GM23338 (cell line): ENCODE measurements around the gene MAZ. TPM values are rescaled to one million over a fixed set of nuclear protein-coding genes. Genes with fewer than 3 reads are reported as not detected.

Experiments used
- ATAC-seq: fragments of 200-7000 bp; cut with Tn5 transposase; 3 replicates; pipeline ENCODE4 v1.9.1; 2020
- DNase-seq: peaks from one replicate; pipeline ENCODE4 v3.0.0-alpha.2; 2015; ENCODE audit warnings: low spot score
- H2AFZ ChIP-seq: fragments of 200-600 bp; sonication (generic); 2 replicates; pipeline ENCODE4 v1.8.0; 2016; ENCODE audit warnings: antibody characterized with exemption, mild to moderate bottlenecking, moderate library complexity
- H3F3A ChIP-seq: fragments of 200-600 bp; sonication (generic); replicated peaks from 2 replicates; pipeline ENCODE4 v1.8.0; 2017; ENCODE audit warnings: antibody characterized with exemption, mixed run types, low read depth
- H3K27ac ChIP-seq: fragments of 200-600 bp; sonication (generic); 2 replicates; pipeline ENCODE4 v1.6.1; 2016; ENCODE audit warnings: low read depth
- H3K27me3 ChIP-seq: fragments of 200-600 bp; sonication (generic); 2 replicates; pipeline ENCODE4 v1.8.0; 2016; ENCODE audit warnings: mild to moderate bottlenecking, mixed run types, moderate library complexity; ENCODE audit not compliant: insufficient read depth
- H3K36me3 ChIP-seq: fragments of 200-600 bp; sonication (generic); 2 replicates; pipeline ENCODE4 v1.8.0; 2016; ENCODE audit warnings: mild to moderate bottlenecking; ENCODE audit not compliant: insufficient read depth
- H3K4me1 ChIP-seq: fragments of 200-600 bp; sonication (generic); 2 replicates; pipeline ENCODE4 v1.8.0; 2016; ENCODE audit warnings: mild to moderate bottlenecking, moderate library complexity; ENCODE audit not compliant: insufficient read depth
- H3K4me2 ChIP-seq: fragments of 200-600 bp; sonication (generic); 2 replicates; pipeline ENCODE4 v1.7.1; 2017; ENCODE audit warnings: mixed run types
- H3K4me3 ChIP-seq: fragments of 200-600 bp; sonication (generic); 2 replicates; pipeline ENCODE4 v1.6.1; 2016; ENCODE audit warnings: mixed run types
- H3K79me2 ChIP-seq: fragments of 200-600 bp; sonication (generic); replicated peaks from 2 replicates; pipeline ENCODE4 v1.8.0; 2017; ENCODE audit warnings: mild to moderate bottlenecking; ENCODE audit not compliant: insufficient read depth
- H3K9me2 ChIP-seq: fragments of 200-600 bp; sonication (generic); 2 replicates; pipeline ENCODE4 v1.8.0; 2017; ENCODE audit not compliant: insufficient read depth
- H4K20me1 ChIP-seq: fragments of 200-600 bp; sonication (generic); replicated peaks from 2 replicates; pipeline ENCODE4 v1.8.0; 2017; ENCODE audit warnings: mild to moderate bottlenecking; ENCODE audit not compliant: insufficient read depth
- H3K27ac Mint-ChIP-seq: 2 replicates; pipeline ENCODE4 v1.8.0; 2020; ENCODE audit warnings: inconsistent platforms, mild to moderate bottlenecking, moderate library complexity, mixed read lengths
- H3K27me3 Mint-ChIP-seq: 3 replicates; pipeline ENCODE4 v1.8.0; 2022; ENCODE audit warnings: low read depth, mild to moderate bottlenecking, moderate library complexity, mixed read lengths, inconsistent platforms; ENCODE audit not compliant: insufficient read depth, poor library complexity
- H3K36me3 Mint-ChIP-seq: 3 replicates; pipeline ENCODE4 v1.8.0; 2021; ENCODE audit warnings: low read depth, mild to moderate bottlenecking, inconsistent platforms, moderate library complexity, mixed read lengths
- H3K4me1 Mint-ChIP-seq: 3 replicates; pipeline ENCODE4 v1.8.0; 2020; ENCODE audit warnings: mild to moderate bottlenecking, inconsistent platforms, mixed read lengths
- H3K4me3 Mint-ChIP-seq: 3 replicates; pipeline ENCODE4 v1.8.0; 2021; ENCODE audit warnings: moderate library complexity, mild to moderate bottlenecking, inconsistent platforms, mixed read lengths
- H3K9me3 Mint-ChIP-seq: 3 replicates; pipeline ENCODE4 v1.8.0; 2020; ENCODE audit warnings: moderate library complexity, mild to moderate bottlenecking, inconsistent platforms, mixed read lengths
- ETS1 ChIP-seq: IDR thresholded peaks from 2 replicates; pipeline ENCODE4 v1.6.1; 2016; ENCODE audit warnings: antibody characterized with exemption
- EZH2phosphoT487 ChIP-seq: fragments of 200-600 bp; sonication (generic); IDR thresholded peaks from one replicate; pipeline ENCODE4 v1.8.1; 2018; ENCODE audit warnings: antibody characterized with exemption; ENCODE audit not compliant: unreplicated experiment
- JUNB ChIP-seq: IDR thresholded peaks from one replicate; pipeline ENCODE4 v1.6.1; 2016; ENCODE audit warnings: antibody characterized with exemption; ENCODE audit not compliant: unreplicated experiment
- POLR2AphosphoS5 ChIP-seq: IDR thresholded peaks from 2 replicates; pipeline ENCODE4 v1.6.1; 2016; ENCODE audit warnings: antibody characterized with exemption, low read depth
- REST ChIP-seq: IDR thresholded peaks from one replicate; pipeline ENCODE4 v1.6.1; 2018; ENCODE audit warnings: antibody characterized with exemption; ENCODE audit not compliant: unreplicated experiment
- STAT1 ChIP-seq: IDR thresholded peaks from one replicate; pipeline ENCODE4 v1.6.1; 2016; ENCODE audit warnings: antibody characterized with exemption; ENCODE audit not compliant: unreplicated experiment
- polyA plus RNA-seq: library from polyadenylated mRNA; unstranded; fragments of >200 nt; fragmentation: Nextera tagmentation; extraction: Ambion mirVana; gene quantifications from 2 replicates; pipeline ENCODE4 v1.2.1, GENCODE V29; 2016
- total RNA-seq: library from RNA; depleted of rRNA; stranded (reverse); fragments of >200 nt; shearing (Covaris generic); gene quantifications from 2 replicates; pipeline ENCODE4 v1.2.3, GENCODE V29; 2014

MAZ gene
- total and polyA plus RNA-seq, 2 experiments from 2014 or later: 155 to 270 TPM

GRCh38 chr16:29763326-29763725 lies 43.0 kb upstream of the MAZ start:
- no peaks in the 10 kb centered on the region for H3K4me1 ChIP-seq
- Mint-ChIP-seq H3K36me3 (no peaks in the 10 kb centered on the region), H3K27me3 (peaks cover 2% of the 10 kb centered on the region), H3K9me3 (no peaks in the 10 kb centered on the region), H3K4me1 (peaks cover 5% of the 10 kb centered on the region; the same call in 2 of the 3 replicates), H3K4me3 (no peak overlapping the region), H3K27ac (no peak overlapping the region)
- no peaks in the 10 kb centered on the region for H4K20me1 ChIP-seq
- no peak overlapping the region for H2AFZ ChIP-seq
- no peaks in the 10 kb centered on the region for H3K36me3 ChIP-seq
- no peaks in the 10 kb centered on the region for H3K79me2 ChIP-seq
- ATAC-seq (no peak), DNase-seq (no peak)
- H3K4me3 ChIP-seq: no peak overlapping the region
- TF ChIP-seq REST (no peak), JUNB (no peak), EZH2phosphoT487 (no peak), STAT1 (no peak)
- H3K27me3 ChIP-seq: no peaks in the 10 kb centered on the region
- no peak overlapping the region for H3K4me2 ChIP-seq
- H3K27ac ChIP-seq: no peak overlapping the region
- H3F3A ChIP-seq: no peaks in the 10 kb centered on the region
- H3K9me2 ChIP-seq: no peaks in the 10 kb centered on the region

- no peak for DNase-seq
- H3K9me3 Mint-ChIP-seq: no peaks in the 10 kb centered on the region
- TF ChIP-seq REST (no peak), POLR2AphosphoS5 (no peak), ETS1 (no peak)
Measured at GRCh38 chr16:29765167-29766032, 40.9 kb upstream of the MAZ start.

More at GRCh38 chr16:29765167-29766032, 40.9 kb upstream of the MAZ start:
- H2AFZ ChIP-seq: no peak overlapping the region
- peaks cover 5% of the 10 kb centered on the region; the same call in 2 of the 3 replicates for H3K4me1 Mint-ChIP-seq
- H3K27ac Mint-ChIP-seq: no peak overlapping the region
- ATAC-seq: no peak
- H4K20me1 ChIP-seq: no peaks in the 10 kb centered on the region
- H3F3A ChIP-seq: no peaks in the 10 kb centered on the region
- no peaks in the 10 kb centered on the region for H3K9me2 ChIP-seq
- no peak overlapping the region for H3K4me3 Mint-ChIP-seq
- no peaks in the 10 kb centered on the region for H3K36me3 Mint-ChIP-seq
- H3K27ac ChIP-seq: no peak overlapping the region
- no peaks in the 10 kb centered on the region for H3K79me2 ChIP-seq
- H3K4me1 ChIP-seq: no peaks in the 10 kb centered on the region
- H3K4me2 ChIP-seq: no peak overlapping the region
- no peaks in the 10 kb centered on the region for H3K36me3 ChIP-seq
- H3K4me3 ChIP-seq: no peak overlapping the region
- H3K27me3 ChIP-seq: no peaks in the 10 kb centered on the region
- H3K27me3 Mint-ChIP-seq: peaks cover 2% of the 10 kb centered on the region
